Measurements from ENCODE around the gene BIN2.
"Not testable (repeated sequence)": the region's sequence is repeated elsewhere in the genome, so short reads cannot be mapped to it uniquely, and the experiment has no call there.

The BIN2 gene

GRCh38 chr12:51307655-51308593 lies 16.1 kb downstream of the BIN2 start:
- DNase-seq, result no peak

GRCh38 chr12:51306507-51306906 lies 17.5 kb downstream of the BIN2 start:
- no peak for DNase-seq

GRCh38 chr12:51300768-51301167 lies 23.2 kb downstream of the BIN2 start:
- not testable (repeated sequence) for DNase-seq

- no peak for DNase-seq
Observed at GRCh38 chr12:51295651-51296050, 28.3 kb downstream of the BIN2 start.

- not testable (repeated sequence) for DNase-seq
Observed at GRCh38 chr12:51294097-51294496, 29.9 kb downstream of the BIN2 start.

- DNase-seq, result no peak
Observed at GRCh38 chr12:51293696-51294095, 30.3 kb downstream of the BIN2 start.

GRCh38 chr12:51291603-51292513 lies 32.1 kb downstream of the BIN2 start:
- peak; percentile 8 for DNase-seq

GRCh38 chr12:51285843-51286242 lies 38.1 kb downstream of the BIN2 start:
- DNase-seq, result no peak

- DNase-seq, result no peak
Observed at GRCh38 chr12:51281202-51281924, 42.6 kb downstream of the BIN2 start.

GRCh38 chr12:51275088-51275487 lies 48.9 kb downstream of the BIN2 start:
- no peak for DNase-seq

- not testable (repeated sequence) for DNase-seq
Observed at GRCh38 chr12:51272810-51273209, 51.2 kb downstream of the BIN2 start.

- no peak for DNase-seq
Observed at GRCh38 chr12:51270951-51271518, 52.9 kb downstream of the BIN2 start.

- peak; percentile 33 for DNase-seq
Observed at GRCh38 chr12:51270067-51270950, 53.7 kb downstream of the BIN2 start, which contains the start of gene SMAGP. Gene SMAGP, minus strand, starts transcription at chr12:51270415. Its CDS starts 1,137 bp downstream, at chr12:51269278.

GRCh38 chr12:51269174-51270066 lies 54.6 kb downstream of the BIN2 start:
- DNase-seq, result peak; percentile 60

GRCh38 chr12:51265024-51265423 lies 59.0 kb downstream of the BIN2 start:
- DNase-seq, result peak; percentile 61

GRCh38 chr12:51264297-51264696 lies 59.7 kb downstream of the BIN2 start:
- DNase-seq, result no peak

GRCh38 chr12:51263341-51263740 lies 60.6 kb downstream of the BIN2 start:
- no peak for DNase-seq

GRCh38 chr12:51262758-51263177 lies 61.2 kb downstream of the BIN2 start:
- DNase-seq, result peak; percentile 29

GRCh38 chr12:51259600-51259999 lies 64.4 kb downstream of the BIN2 start:
- DNase-seq, result not testable (repeated sequence)

GRCh38 chr12:51254536-51254935 lies 69.4 kb downstream of the BIN2 start:
- DNase-seq, result no peak

Data from CD4-positive, alpha-beta T cell treated with Interleukin-4 for 4 hours (primary cell).